Glomerular visceral epithelial cell (primary cell): Measurements from ENCODE around the gene GGNBP2.

ENCODE experiments used
- DNase-seq: peaks from one replicate; pipeline ENCODE4 v3.0.0-alpha.2; 2016; ENCODE audit errors: extremely low spot score

The GGNBP2 gene

DNA sequence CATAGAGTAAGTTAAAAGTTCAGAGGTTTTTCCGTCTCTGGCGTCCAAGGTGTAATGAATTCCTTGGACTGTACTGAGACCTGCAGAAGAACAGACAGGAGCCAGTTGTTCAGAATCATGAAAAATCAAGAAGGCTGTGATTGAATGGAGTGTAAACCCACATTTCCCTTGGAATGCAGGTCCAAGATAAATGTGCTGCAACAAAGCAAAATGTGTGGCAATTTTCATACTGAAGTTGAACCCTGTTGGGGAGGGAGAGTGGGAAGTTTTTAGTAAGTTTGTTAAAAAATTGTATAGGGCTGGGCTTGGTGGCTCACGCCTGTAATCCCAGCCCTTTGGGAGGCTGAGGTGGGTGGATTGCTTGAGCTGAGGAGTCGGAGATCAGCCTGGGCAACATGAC is 21.4 kb downstream of the GGNBP2 start:
- DNase-seq, result no peak

DNA sequence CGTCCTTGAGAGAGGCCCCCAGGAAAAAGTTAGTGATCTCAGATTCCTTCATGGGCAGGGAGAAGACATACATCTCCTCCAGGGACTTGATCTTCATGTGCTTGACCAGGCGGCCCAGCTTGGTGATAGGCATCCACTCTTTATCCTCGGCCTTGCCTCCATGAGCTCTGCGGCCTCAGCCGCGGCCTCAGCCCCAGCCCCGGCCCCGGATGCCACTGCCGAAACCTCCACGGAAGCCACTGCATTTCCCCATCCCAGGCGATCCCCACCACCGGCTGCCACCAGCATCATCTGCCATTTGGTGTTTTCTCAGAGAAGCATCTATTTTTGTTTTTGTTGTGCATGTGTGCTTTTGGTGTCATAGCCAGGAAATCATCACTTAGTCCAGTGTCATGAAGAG is 30.3 kb downstream of the GGNBP2 start:
- DNase-seq, result no peak

DNA sequence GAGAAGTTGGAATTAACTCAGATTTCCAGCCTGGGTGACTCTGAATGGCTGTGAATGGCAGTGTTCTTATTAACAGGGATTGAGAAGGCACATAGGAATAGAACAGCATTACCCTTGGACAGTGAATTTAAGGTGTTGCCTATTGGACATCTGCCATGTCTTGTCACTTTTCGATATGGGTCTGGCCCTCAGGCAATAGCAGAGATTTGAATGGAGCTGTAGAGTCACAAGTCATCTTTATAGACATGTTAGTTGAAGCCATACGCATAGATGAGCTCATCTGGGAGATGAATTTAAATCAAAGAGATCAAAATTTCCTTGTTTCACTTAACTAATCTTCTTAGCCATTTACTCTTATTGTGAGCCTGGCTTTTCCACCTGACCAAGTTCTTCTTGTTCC is 32.1 kb downstream of the GGNBP2 start:
- DNase-seq, result no peak

DNA sequence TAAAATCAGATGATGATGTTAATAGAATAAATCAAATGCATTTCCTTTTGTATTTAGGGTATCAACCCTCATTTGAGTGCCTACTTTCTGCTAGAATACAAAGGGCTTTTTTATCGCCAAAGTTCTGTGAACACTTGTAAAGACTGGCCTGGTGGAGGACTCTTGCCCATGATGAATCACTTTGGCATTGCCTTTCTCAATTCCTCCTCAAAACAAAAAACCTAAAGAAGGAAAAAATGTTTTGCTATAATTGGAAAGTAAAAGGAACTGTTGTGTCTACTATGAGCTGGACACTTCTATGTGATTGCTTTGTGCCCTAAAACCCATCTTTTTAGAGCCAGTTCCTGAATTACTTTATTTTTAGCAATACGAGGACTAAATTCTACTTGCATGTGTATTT is 34.0 kb downstream of the GGNBP2 start:
- no peak for DNase-seq

DNA sequence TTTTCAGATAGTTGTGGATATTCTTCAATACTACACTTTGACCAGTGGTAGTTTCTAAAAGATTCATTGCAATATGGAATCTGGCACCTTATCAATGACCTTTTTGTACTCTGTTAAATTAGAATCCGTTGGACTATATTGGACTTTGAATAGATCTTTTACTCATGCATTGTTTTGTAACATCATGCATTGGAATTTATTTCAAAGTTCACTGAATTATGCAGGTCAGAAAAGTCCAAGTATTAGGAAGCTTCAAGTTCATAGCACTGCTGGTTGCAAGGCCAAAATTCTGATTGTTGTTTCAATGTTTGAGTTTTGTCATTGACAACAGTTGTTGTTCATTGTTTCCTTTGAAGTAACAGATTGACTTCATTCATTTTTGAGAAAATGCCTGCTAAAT is 39.1 kb downstream of the GGNBP2 start:
- no peak for DNase-seq

DNA sequence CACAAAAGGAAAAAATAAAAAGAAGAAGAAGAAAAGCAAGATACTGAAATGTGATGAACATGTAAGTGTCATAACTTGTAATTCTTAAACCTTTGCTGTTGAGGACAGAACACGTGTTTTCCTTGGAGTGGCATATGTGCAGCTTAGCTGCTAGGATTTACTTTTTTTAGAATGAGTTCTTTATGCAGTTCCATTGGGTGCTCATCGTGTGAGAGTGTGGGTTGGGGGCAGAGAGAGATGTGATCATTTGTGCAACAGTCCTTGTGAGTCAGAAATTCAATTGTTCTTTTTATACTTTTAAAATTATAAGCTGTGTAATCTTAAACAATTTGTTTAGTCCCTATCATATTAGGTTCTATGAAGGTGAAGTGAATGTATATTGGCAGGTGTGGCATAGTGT is 41.4 kb downstream of the GGNBP2 start:
- no peak for DNase-seq

DNA sequence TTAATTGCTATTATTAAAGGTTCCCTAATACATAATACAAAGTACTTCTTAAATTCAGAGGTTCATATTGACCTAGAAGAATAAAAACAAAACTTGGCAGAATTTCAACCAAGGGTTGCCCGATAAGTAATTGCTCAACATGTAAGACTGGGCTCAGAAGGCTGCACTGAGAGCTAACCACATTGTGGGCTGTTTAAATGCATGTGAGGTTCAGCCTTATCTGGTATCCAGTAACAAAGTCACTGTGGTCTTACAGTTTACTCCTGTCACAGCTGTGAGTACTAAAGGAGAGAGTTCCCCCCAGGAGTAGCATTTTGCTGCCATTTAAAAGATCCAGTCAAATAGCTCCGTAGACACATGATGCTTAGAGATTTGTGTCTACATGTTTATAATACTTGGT is 45.4 kb downstream of the GGNBP2 start:
- peak; percentile 35 for DNase-seq

DNA sequence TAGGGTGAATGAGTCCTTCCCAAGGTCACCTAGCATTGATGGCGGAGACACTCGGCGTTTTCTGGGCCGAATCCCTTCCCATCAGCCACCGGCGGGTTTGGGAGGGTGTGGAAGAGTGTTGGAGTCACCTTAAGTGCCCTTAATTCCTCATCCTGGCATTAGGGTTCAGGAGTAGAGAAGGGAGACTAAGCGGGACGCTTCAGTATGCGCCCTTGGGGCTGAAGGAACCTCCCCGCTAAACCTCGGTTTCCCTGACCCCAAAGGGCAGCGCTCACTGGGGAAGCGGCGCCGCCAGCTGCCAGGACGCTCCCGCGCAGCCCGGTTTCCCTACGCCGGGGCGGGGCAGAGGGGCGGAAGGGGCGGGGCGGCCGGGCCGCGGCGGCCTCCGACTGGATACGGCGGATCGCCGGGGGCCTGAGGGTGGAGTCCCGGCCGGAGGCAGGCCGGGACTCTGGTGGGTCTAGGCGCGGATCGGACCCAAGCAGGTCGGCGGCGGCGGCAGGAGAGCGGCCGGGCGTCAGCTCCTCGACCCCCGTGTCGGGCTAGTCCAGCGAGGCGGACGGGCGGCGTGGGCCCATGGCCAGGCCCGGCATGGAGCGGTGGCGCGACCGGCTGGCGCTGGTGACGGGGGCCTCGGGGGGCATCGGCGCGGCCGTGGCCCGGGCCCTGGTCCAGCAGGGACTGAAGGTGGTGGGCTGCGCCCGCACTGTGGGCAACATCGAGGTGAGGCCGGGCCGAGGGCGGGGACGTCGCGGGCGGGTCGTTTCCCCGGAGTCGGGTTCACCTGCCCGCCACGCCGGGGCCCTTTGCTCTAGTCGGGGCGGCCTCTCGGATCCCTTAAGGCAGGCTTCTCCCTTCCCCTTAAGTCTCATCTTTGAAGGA is 47.0 kb downstream of the GGNBP2 start, which contains the start of gene DHRS11:
Gene DHRS11, plus strand, starts transcription at position 446 of the 882 bp plus-strand sequence. Its CDS starts 131 bp downstream, at position 577.
- peak; percentile 85 for DNase-seq

DNA sequence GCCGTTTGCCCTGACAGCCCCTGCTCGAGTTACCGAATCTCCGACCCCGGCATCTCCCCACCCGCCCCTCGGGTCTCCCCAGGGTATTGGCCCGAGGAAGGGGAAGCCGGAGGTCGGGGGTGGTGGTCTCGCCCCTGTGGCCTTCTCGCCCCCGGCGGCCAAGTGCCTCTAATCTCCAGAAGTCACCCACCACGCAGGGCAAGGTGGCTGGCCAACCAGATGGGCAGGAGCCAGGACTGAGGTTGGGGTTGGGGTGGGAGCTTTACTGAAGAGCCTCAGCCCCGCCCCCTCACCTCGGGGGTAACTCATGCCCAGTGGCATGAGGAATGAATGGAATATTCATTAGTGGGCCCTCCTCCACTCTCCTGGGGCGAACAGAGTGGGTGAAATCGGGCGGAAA is 47.6 kb downstream of the GGNBP2 start:
- DNase-seq, result peak; percentile 82

DNA sequence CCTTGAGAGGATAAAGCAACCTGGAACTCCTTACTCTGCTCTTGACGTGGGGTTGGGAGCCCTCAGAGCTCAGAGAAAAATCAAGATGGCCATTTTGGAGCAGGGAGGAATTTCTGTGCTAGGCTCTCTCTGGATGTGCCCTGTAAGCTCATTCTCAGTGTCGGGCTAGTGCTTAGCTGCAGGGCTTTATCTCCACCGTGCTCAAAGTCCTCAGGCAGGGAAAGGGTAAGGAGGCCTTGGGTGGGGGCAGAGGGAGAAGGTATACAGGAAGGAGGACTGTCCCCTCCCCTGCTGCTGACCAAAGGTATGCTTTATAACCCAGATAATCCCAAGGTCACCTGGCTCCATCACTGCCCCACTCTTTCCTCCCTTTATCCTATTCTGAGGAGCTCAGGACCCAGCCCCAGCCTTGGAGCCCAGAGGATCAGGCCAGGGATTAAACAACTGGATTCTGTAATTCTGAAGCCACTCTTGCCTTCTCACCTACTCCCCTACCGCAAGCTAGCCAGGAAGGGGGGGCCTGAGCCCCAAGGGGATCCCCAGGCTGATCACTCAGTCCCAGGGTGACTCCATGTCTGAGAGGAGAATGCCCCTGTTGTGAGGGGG is 48.1 kb downstream of the GGNBP2 start:
- DNase-seq, result no peak

DNA sequence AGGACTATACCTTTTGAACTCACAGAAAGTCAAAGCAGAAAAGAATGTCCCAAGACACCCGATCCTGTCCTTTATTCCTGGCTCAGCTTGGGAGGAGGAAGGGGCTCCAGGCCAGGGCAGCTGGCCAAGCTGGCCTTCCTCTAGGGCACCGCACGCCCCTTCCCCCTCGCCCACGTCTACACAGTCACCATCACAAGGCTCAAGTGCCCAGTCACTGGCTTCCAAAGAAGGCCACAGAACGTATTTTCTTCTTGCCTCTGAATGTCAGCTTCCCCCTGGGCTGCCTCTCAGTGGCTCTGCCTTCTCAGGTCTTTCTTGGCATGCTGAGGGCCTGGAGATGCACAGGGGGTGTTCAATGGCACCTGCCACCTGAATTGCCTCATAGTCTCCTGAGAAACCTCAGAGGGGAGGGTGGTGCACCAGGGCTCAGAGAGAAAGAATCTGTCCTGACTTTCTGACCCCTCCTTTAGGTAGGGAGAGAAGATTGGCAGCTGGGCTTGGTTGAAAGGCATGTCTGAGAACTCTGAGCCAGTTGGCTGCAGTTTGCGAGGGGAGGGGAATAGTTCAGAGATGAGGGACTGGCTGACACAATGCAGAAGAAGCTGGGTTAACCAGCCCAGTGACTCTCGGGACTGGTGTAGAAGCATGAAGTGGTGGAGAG is 49.1 kb downstream of the GGNBP2 start:
- no peak for DNase-seq

DNA sequence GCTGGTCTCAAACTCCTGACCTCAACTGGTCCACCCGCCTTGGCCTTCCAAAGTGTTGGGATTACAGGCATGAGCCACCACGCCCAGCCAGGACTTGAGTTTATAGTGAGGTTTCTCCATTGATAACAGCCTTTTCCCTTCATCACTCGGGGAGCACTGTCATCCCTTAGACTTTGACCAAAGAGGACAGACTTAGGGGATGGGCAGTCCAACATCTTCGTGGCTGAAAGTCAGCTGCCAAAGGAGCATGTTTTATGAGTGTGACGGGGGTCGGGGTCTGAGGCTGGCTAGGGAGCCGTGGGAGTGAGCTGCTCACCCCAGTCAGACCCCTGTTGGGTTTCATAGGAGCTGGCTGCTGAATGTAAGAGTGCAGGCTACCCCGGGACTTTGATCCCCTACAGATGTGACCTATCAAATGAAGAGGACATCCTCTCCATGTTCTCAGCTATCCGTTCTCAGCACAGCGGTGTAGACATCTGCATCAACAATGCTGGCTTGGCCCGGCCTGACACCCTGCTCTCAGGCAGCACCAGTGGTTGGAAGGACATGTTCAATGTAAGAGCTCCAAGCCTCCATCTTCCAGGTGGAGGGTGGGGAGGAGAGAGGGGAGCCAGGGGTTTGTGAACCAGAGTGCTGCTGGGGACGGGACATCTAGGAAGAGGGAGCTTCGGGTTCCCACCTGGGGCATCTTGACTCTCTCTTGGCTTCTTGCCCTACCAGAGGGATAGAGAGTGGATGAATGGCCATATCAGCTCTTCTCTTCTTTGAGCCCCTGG is 50.1 kb downstream of the GGNBP2 start:
- no peak for DNase-seq

DNA sequence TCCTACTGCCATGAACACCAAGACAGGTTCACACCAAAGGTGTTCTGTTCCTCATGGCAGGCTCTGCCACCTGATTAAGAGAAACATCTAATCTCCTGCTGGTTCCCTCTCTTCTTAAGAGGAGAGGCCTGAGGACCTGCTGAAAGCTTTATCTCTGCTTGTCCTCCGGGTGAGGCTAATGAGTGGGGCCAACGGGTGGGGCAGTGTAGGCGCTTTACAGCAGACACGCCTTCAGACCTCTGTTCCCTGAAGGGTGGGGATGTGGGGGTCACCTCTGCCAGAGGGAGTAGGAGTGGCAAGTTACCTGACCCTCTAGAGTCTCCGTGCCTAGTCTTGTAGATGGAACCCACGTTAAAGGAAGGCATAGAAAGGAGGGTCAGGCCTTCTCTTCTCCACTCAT is 52.5 kb downstream of the GGNBP2 start:
- DNase-seq, result no peak

DNA sequence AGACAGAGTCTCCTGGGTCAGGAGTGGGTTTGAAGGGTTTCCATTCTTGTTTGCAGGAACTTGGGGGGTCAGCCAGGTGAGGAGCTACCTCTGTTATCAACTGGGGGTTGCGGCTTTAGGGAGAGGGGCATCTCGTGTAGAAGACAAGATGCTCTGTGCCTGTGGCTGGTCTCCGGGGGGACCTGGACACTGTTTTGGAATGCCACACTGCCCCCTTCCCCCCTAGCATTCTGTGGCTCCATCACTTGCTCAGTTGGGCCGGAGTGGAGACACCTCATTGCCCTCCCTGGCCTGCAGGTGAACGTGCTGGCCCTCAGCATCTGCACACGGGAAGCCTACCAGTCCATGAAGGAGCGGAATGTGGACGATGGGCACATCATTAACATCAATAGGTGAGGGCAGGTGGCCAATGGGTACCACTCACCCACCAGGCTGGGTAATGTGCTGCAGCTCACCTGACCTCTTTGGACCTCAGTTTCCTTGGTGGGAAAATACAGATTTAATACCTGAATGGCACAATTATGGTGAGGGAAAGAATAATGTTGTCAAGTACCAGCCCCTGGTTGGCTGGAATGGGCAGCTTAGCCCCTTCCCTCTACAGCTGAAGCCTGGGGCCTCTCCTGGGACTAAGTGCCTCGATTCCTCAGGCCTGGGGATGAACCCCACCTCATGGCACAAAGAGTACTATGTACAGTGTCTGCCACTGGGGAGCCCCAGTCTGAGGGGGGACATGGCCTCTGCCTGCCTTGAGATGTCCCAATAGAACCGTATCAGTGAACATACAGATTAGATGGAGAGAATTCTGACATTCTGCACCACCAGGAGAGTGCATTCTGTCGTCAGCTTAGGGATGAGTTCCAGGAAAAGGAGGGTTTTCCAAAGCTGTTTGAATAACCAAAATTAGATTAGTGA is 53.4 kb downstream of the GGNBP2 start:
- no peak for DNase-seq

DNA sequence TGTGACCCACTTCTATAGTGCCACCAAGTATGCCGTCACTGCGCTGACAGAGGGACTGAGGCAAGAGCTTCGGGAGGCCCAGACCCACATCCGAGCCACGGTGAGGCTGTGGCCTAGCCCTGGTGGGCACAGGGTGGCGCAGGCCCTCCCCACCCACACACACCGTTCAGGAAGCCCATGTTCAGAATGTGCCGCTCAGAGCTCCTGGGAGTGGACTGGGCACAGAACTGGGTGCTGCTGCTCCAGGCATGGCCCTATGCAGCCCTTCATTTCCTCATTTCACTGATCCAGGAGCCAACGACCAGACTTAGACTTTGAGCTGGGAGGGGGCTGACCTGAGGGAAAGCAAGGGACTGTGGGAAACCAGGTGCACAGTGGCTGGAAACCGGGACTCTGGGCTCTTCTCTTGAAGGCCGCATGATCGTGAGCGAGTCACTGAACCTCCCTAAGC is 54.3 kb downstream of the GGNBP2 start:
- DNase-seq, result no peak

DNA sequence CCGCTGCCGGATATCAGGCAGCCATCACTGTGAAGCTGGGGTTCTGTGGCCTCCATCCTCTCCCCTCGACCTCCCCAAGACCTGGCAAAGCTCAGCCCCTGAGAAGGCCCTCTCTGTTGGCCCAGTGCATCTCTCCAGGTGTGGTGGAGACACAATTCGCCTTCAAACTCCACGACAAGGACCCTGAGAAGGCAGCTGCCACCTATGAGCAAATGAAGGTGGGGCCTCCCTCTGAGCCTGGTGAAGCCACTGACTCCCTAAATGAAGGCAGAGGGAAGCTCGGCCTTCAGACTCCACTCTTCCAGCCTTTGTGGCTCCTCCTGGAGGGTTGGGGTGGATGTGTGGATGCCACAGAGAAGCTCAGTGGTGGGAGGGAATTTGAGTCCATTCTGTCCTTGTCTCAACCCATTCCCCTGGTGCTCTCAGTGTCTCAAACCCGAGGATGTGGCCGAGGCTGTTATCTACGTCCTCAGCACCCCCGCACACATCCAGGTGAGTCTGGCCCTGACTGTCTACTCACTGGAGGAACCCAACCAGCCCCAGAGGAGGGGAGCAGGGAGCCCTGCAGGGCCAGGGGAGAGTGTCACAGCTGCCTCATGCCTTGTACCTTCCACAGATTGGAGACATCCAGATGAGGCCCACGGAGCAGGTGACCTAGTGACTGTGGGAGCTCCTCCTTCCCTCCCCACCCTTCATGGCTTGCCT is 55.0 kb downstream of the GGNBP2 start:
- DNase-seq, result no peak

DNA sequence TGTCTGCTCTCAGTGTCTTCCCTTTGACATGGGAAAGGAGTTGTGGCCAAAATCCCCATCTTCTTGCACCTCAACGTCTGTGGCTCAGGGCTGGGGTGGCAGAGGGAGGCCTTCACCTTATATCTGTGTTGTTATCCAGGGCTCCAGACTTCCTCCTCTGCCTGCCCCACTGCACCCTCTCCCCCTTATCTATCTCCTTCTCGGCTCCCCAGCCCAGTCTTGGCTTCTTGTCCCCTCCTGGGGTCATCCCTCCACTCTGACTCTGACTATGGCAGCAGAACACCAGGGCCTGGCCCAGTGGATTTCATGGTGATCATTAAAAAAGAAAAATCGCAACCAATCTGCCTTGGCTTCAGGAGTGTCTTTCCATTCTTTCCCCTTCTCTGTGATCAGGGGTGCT is 55.7 kb downstream of the GGNBP2 start:
- no peak for DNase-seq

DNA sequence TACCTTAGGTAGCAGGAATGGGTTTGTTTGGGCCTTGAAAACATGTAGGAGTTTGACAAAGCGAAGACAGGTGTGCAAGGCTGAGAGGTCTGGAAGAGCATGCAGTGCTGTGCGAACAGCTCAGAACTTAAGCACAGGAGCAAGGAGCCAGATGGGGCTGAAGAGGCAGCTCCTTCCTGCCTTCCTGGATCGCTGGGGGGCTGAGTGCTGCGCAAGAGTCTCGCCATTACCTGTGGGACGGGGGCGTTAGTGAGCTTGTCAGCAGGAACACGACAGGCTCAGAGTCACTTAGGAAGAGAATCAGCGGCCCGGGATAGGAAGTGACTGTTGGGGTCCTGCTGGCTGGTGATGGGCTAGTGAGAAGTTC is 56.2 kb downstream of the GGNBP2 start:
- DNase-seq, result no peak

DNA sequence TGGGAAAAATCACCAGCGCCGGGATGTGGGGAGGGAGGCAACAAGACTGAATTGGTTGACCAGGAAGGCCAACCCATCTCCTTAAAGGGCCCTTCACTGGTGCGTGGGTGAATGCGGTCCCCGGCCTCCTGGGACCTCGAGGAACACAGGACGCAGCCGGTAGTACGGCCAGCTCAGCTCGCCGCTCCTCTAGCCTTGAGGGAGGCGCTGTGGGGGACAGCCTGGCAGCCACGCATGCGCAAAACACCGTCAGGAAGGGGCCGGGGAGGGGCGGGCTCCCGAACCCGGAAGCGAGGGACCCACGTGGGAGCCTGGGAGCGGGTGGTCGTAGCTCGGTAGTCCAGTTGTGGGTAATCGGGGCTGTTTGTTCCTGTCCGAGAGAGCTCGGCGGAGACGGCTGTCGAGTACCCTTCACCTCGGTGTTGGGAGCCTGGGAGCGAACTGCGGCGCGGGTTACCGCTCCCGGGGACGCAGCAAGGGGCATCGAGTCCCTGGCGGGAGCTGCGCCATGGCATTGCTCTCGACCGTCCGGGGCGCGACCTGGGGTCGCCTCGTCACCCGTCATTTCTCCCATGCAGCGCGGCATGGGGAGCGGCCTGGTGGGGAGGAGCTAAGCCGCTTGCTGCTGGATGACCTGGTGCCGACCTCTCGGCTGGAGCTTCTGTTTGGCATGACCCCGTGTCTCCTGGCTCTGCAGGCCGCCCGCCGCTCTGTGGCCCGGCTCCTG is 56.7 kb downstream of the GGNBP2 start, which contains the start of gene MRM1:
Gene MRM1, plus strand, starts transcription at position 281 of the 727 bp plus-strand sequence. Its CDS starts 228 bp downstream, at position 509.
- DNase-seq, result peak; percentile 97
